ENCODE measurements around the gene RXFP1. TPM values are rescaled to one million over a fixed set of nuclear protein-coding genes. Genes with fewer than 3 reads are reported as not detected.

Gene RXFP1
- total RNA-seq, 2 experiments from 2014 or later = not detected

- Mint-ChIP-seq H3K27me3 (no peaks in the 10 kb centered on the region), H3K9me3 (no peaks in the 10 kb centered on the region), H3K4me1 (peaks cover 6% of the 10 kb centered on the region), H3K4me3 (no peak overlapping the region), H3K36me3 (peaks cover 8% of the 10 kb centered on the region), H3K27ac (no peak overlapping the region)
- no peak for ATAC-seq (ENCODE audit: low read depth)
- POLR2A ChIA-PET = no interaction called here
- no peak for DNase-seq
These were observed 157.1 kb downstream of the RXFP1 start for GRCh38 chr4:158678767-158679166.

- no peak for DNase-seq
- H3K36me3 Mint-ChIP-seq = peaks cover 7% of the 10 kb centered on the region
- no peak overlapping the region for H3K27ac Mint-ChIP-seq
- no peak for ATAC-seq (ENCODE audit: low read depth)
- H3K9me3 Mint-ChIP-seq = no peaks in the 10 kb centered on the region
- no peak overlapping the region for H3K4me3 Mint-ChIP-seq
- peaks cover 4% of the 10 kb centered on the region for H3K4me1 Mint-ChIP-seq
- POLR2A ChIA-PET = no interaction called here
- H3K27me3 Mint-ChIP-seq = no peaks in the 10 kb centered on the region
These were observed 159.9 kb downstream of the RXFP1 start for GRCh38 chr4:158681629-158682028.

GRCh38 chr4:158682066-158682465 is 160.4 kb downstream of the RXFP1 start:
- peaks cover 6% of the 10 kb centered on the region for H3K36me3 Mint-ChIP-seq
- H3K27ac Mint-ChIP-seq = no peak overlapping the region
- no peaks in the 10 kb centered on the region for H3K27me3 Mint-ChIP-seq
- peaks cover 1% of the 10 kb centered on the region for H3K4me1 Mint-ChIP-seq
- DNase-seq (no peak), ATAC-seq (ENCODE audit: low read depth) (no peak)
- POLR2A ChIA-PET = no interaction called here
- no peak overlapping the region for H3K4me3 Mint-ChIP-seq
- H3K9me3 Mint-ChIP-seq = no peaks in the 10 kb centered on the region

GRCh38 chr4:158688813-158689212 is 167.1 kb downstream of the RXFP1 start:
- Mint-ChIP-seq H3K27ac (no peak overlapping the region), H3K9me3 (no peaks in the 10 kb centered on the region), H3K4me3 (no peak overlapping the region), H3K27me3 (no peaks in the 10 kb centered on the region), H3K4me1 (no peaks in the 10 kb centered on the region), H3K36me3 (peaks cover 10% of the 10 kb centered on the region)
- no peak for ATAC-seq (ENCODE audit: low read depth)
- no peak for DNase-seq
- POLR2A ChIA-PET = no interaction called here

Other genes starting within 250 kb of the RXFP1 start
- 10 to 100 TPM; 11.8 to 12.7 TPM for gene C4orf46, start 150.0 kb downstream of the RXFP1 start, total RNA-seq
- 10 to 100 TPM; 19.1 to 20.2 TPM for gene ETFDH, start 150.4 kb downstream of the RXFP1 start, total RNA-seq
- gene PPID, start 201.5 kb downstream of the RXFP1 start, total RNA-seq = 10 to 100 TPM; 31.5 to 34.5 TPM
- 10 to 100 TPM; 15.3 to 15.7 TPM for gene FNIP2, start 247.1 kb downstream of the RXFP1 start, total RNA-seq